Measurements from ENCODE around the gene SUPT3H. TPM values are rescaled to one million over a fixed set of nuclear protein-coding genes. Genes with fewer than 3 reads are reported as not detected.

Gene SUPT3H
- total RNA-seq, 1 experiment from 2014 or later: 3.6 TPM

DNA sequence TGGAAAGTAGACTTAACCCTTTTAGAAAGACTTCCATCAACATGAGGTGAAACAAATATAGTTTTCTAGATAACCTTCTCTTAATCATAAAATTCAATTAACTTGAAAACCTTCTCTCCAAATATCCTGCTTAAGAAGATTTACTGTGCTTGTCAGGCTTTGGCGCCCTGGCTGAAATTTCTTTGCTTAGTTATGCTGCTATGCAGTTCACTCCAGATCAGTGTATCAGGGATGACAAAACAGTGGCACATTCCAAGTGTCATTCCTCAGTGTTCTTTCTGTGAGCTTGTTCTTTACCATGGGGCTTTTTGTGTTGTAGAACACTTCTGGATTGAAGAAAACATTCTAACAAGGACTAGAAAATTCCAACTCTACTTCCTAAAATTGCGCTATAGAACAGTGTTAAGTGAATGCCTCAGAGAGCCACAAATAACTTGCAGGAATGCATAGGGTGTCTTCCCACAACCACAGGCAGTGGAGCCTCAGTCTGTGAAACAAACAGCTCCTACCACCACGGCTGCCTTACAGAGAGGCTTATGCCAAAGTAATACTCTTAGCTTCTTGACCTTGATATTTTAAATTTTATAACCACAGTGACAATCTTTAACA, 546.6 kb downstream of the SUPT3H start:
- no peak overlapping the region for H3K4me3 ChIP-seq (ENCODE audit: low read length)
- no peak for DNase-seq

DNA sequence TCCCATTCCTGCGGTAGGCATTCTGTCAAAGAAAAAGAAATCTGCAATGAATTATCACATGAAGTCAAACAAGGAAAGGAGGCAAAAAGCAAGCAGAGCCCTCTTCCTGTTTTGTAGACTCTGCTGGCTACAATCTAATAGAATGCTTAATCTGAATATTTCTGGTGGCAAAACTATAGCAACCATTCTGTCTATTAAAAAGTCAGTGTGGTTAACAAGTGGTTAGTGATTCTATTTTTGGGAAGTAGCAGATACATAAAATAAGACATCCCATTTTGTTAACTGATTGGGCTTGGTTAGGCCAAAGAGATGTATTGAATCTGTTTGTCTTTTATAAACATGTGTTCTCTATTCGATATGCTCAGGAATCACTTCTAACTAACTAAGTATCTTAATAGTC, 547.9 kb downstream of the SUPT3H start:
- DNase-seq (no peak), ATAC-seq (no peak)
- TF ChIP-seq EZH2phosphoT487 (IDR thresholded peaks at IDR 0.05; ENCODE audit: borderline replicate concordance, low read length) (no peak), EZH2 (IDR thresholded peaks at IDR 0.05; ENCODE audit: low read length, unreplicated experiment) (no peak)
- TF ChIP-seq, protein P1, sequence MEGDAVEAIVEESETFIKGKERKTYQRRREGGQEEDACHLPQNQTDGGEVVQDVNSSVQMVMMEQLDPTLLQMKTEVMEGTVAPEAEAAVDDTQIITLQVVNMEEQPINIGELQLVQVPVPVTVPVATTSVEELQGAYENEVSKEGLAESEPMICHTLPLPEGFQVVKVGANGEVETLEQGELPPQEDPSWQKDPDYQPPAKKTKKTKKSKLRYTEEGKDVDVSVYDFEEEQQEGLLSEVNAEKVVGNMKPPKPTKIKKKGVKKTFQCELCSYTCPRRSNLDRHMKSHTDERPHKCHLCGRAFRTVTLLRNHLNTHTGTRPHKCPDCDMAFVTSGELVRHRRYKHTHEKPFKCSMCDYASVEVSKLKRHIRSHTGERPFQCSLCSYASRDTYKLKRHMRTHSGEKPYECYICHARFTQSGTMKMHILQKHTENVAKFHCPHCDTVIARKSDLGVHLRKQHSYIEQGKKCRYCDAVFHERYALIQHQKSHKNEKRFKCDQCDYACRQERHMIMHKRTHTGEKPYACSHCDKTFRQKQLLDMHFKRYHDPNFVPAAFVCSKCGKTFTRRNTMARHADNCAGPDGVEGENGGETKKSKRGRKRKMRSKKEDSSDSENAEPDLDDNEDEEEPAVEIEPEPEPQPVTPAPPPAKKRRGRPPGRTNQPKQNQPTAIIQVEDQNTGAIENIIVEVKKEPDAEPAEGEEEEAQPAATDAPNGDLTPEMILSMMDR (conservative IDR thresholded peaks at IDR 0.05; ENCODE audit: low read depth, low read length): no peak
- CTCF ChIA-PET: no interaction called here
- POLR2A ChIA-PET (ENCODE audit: unreplicated experiment): no interaction called here
- Histone ChIP-seq H3K4me3 (ENCODE audit: low read length) (no peak overlapping the region), H3K4me2 (ENCODE audit: low read length) (no peak overlapping the region), H3K79me2 (ENCODE audit: low read length) (no peaks in the 10 kb centered on the region), H3K27ac (ENCODE audit: low read length) (no peak overlapping the region), H3F3A (ENCODE audit: low read length, unreplicated experiment) (no peaks in the 10 kb centered on the region), H3K9me2 (replicated peaks; ENCODE audit: low read length) (no peaks in the 10 kb centered on the region), H3K9ac (ENCODE audit: low read length) (no peak overlapping the region), H3K9me3 (ENCODE audit: low read length) (no peaks in the 10 kb centered on the region), H4K20me1 (ENCODE audit: low read length) (no peaks in the 10 kb centered on the region), H3K4me1 (ENCODE audit: insufficient read depth, low read length) (peaks cover 5% of the 10 kb centered on the region), H3K27me3 (ENCODE audit: low read length) (no peaks in the 10 kb centered on the region), H2AFZ (ENCODE audit: low read length) (no peak overlapping the region), H3K36me3 (ENCODE audit: low read depth, low read length) (no peaks in the 10 kb centered on the region)
- BruUV-seq (replicated peaks): no TSS peak
- intact Hi-C loops (cut with micrococcal nuclease): loop anchor here (10.0 kb wide), 1 partner anchor 155 kb away; no protein-coding TSS in a partner anchor

More for the DNA sequence above, 546.6 kb downstream of the SUPT3H start:
- Histone ChIP-seq H3K27ac (ENCODE audit: low read length) (no peak overlapping the region), H3K4me2 (ENCODE audit: low read length) (no peak overlapping the region), H3K4me1 (ENCODE audit: insufficient read depth, low read length) (peaks cover 3% of the 10 kb centered on the region), H3K9me3 (ENCODE audit: low read length) (no peaks in the 10 kb centered on the region), H3K79me2 (ENCODE audit: low read length) (no peaks in the 10 kb centered on the region), H3K9ac (ENCODE audit: low read length) (no peak overlapping the region), H2AFZ (ENCODE audit: low read length) (no peak overlapping the region), H3F3A (ENCODE audit: low read length, unreplicated experiment) (no peaks in the 10 kb centered on the region), H3K27me3 (ENCODE audit: low read length) (no peaks in the 10 kb centered on the region), H3K9me2 (replicated peaks; ENCODE audit: low read length) (no peaks in the 10 kb centered on the region), H3K36me3 (ENCODE audit: low read depth, low read length) (no peaks in the 10 kb centered on the region), H4K20me1 (ENCODE audit: low read length) (no peaks in the 10 kb centered on the region)
- CTCF ChIA-PET: no interaction called here
- no peak for TF ChIP-seq EZH2 (IDR thresholded peaks at IDR 0.05; ENCODE audit: low read length, unreplicated experiment)
- no TSS peak for BruUV-seq (replicated peaks)
- no peak for ATAC-seq
- POLR2A ChIA-PET (ENCODE audit: unreplicated experiment): no interaction called here
- intact Hi-C loops (cut with micrococcal nuclease): no loop called here

DNA sequence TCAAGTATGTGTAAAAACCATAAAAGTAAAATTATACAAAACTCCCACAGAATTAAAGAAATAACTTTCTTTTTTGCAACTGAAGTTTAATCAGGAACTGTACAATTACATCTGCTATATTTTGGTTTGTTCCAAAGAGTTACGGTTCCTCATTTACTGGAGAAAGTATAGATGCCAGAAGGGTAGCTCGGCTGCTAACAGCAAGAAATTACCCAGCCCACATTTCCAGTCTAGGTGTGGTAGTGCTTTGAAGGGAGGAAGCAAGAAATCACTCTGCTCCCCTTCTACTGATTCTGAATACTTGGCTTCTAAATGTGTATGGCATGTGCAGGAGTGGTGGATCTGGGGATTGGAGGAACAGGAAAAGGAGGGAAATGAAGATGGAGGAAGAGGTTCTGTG, 549.0 kb downstream of the SUPT3H start:
- TF ChIP-seq, protein P1 (conservative IDR thresholded peaks at IDR 0.05; ENCODE audit: low read depth, low read length): no peak
- TF ChIP-seq EZH2 (IDR thresholded peaks at IDR 0.05; ENCODE audit: low read length, unreplicated experiment) (no peak), EZH2phosphoT487 (IDR thresholded peaks at IDR 0.05; ENCODE audit: borderline replicate concordance, low read length) (no peak)
- BruUV-seq (replicated peaks): no TSS peak
- Histone ChIP-seq H3K9me3 (ENCODE audit: low read length) (no peaks in the 10 kb centered on the region), H3K4me1 (ENCODE audit: insufficient read depth, low read length) (peaks cover 5% of the 10 kb centered on the region), H3K27me3 (ENCODE audit: low read length) (no peaks in the 10 kb centered on the region), H2AFZ (ENCODE audit: low read length) (no peak overlapping the region), H3K4me2 (ENCODE audit: low read length) (no peak overlapping the region), H4K20me1 (ENCODE audit: low read length) (no peaks in the 10 kb centered on the region), H3K27ac (ENCODE audit: low read length) (no peak overlapping the region), H3K4me3 (ENCODE audit: low read length) (no peak overlapping the region), H3K79me2 (ENCODE audit: low read length) (no peaks in the 10 kb centered on the region), H3K9ac (ENCODE audit: low read length) (no peak overlapping the region), H3K9me2 (replicated peaks; ENCODE audit: low read length) (no peaks in the 10 kb centered on the region), H3F3A (ENCODE audit: low read length, unreplicated experiment) (no peaks in the 10 kb centered on the region), H3K36me3 (ENCODE audit: low read depth, low read length) (no peaks in the 10 kb centered on the region)
- DNase-seq (no peak), ATAC-seq (no peak)
- POLR2A ChIA-PET (ENCODE audit: unreplicated experiment): no interaction called here
- intact Hi-C loops (cut with micrococcal nuclease): loop anchor here (10.0 kb wide), 1 partner anchor 154 kb away; no protein-coding TSS in a partner anchor
- CTCF ChIA-PET: no interaction called here

All from PC-3 (cell line).